WTC11 (cell line): Measurements from ENCODE around the gene PAWR. TPM values are rescaled to one million over a fixed set of nuclear protein-coding genes. Genes with fewer than 3 reads are reported as not detected.
"Not testable (repeated sequence)": the region's sequence is repeated elsewhere in the genome, so short reads cannot be mapped to it uniquely, and the experiment has no call there.

Source experiments
- ATAC-seq: fragments of 200-7000 bp; cut with Tn5 transposase; 2 replicates; pipeline ENCODE4 v1.10.0; 2021; ENCODE audit warnings: mild to moderate bottlenecking, moderate library complexity
- CTCF ChIA-PET: fragments of 300-600 bp; sonication (Branson Sonifier 250); formaldehyde crosslinking; loops from one replicate; lab custom pipeline; 2021; ENCODE audit warnings: antibody characterized with exemption; lab: Charles Lee
- POLR2A ChIA-PET: fragments of 350-600 bp; sonication (Branson Sonifier 250); formaldehyde crosslinking; loops from one replicate; lab custom pipeline; 2021; ENCODE audit warnings: antibody characterized with exemption; lab: Charles Lee
- DNase-seq: peaks from one replicate; pipeline ENCODE4 v3.0.0; 2021; ENCODE audit warnings: low spot score
- H3K27ac Mint-ChIP-seq: 2 replicates; pipeline ENCODE4 v1.8.0; 2021; ENCODE audit warnings: mixed read lengths
- H3K27me3 Mint-ChIP-seq: 2 replicates; pipeline ENCODE4 v1.8.0; 2021; ENCODE audit warnings: low read depth, mild to moderate bottlenecking, moderate library complexity, mixed read lengths
- H3K36me3 Mint-ChIP-seq: 2 replicates; pipeline ENCODE4 v1.8.0; 2021; ENCODE audit warnings: mixed read lengths
- H3K4me1 Mint-ChIP-seq: 2 replicates; pipeline ENCODE4 v1.8.0; 2022; ENCODE audit warnings: mixed read lengths
- H3K4me3 Mint-ChIP-seq: 2 replicates; pipeline ENCODE4 v1.8.0; 2021; ENCODE audit warnings: mild to moderate bottlenecking, moderate library complexity, mixed read lengths
- H3K9me3 Mint-ChIP-seq: 2 replicates; pipeline ENCODE4 v1.8.0; 2021; ENCODE audit warnings: mixed read lengths
- ATF6 ChIP-seq: sonication (generic); formaldehyde crosslinking; IDR thresholded peaks from 2 replicates; pipeline ENCODE4 v1.8.1; 2023; ENCODE audit warnings: mild to moderate bottlenecking, missing genetic modification reagents
- FOXP1 ChIP-seq: sonication (generic); formaldehyde crosslinking; IDR thresholded peaks from 2 replicates; pipeline ENCODE4 v1.8.0; 2022; ENCODE audit warnings: missing genetic modification reagents, mild to moderate bottlenecking, moderate library complexity, borderline replicate concordance
- HMGXB4 ChIP-seq: sonication (generic); formaldehyde crosslinking; IDR thresholded peaks from 2 replicates; pipeline ENCODE4 v1.8.1; 2023; ENCODE audit warnings: mild to moderate bottlenecking, moderate library complexity, missing genetic modification reagents
- NFATC4 ChIP-seq: fragments of 250-450 bp; sonication (Bioruptor Pico); IDR thresholded peaks from 2 replicates; pipeline ENCODE4 v1.9.0; 2021; ENCODE audit warnings: mild to moderate bottlenecking
- NFYB ChIP-seq: sonication (generic); formaldehyde crosslinking; conservative IDR thresholded peaks from 2 replicates; pipeline ENCODE4 v1.8.0; 2022; ENCODE audit warnings: low read depth, missing genetic modification reagents
- PREB ChIP-seq: sonication (generic); formaldehyde crosslinking; IDR thresholded peaks from 2 replicates; pipeline ENCODE4 v1.8.1; 2022; ENCODE audit warnings: mild to moderate bottlenecking, missing genetic modification reagents, moderate library complexity, borderline replicate concordance
- RORB ChIP-seq: fragments of 250-450 bp; sonication (Bioruptor Pico); IDR thresholded peaks from 2 replicates; pipeline ENCODE4 v1.9.0; 2021; ENCODE audit warnings: mild to moderate bottlenecking
- STAT6 ChIP-seq: sonication (generic); formaldehyde crosslinking; conservative IDR thresholded peaks from 2 replicates; pipeline ENCODE4 v1.8.1; 2023; ENCODE audit warnings: mild to moderate bottlenecking, low read depth, missing genetic modification reagents, moderate library complexity
- TCF7 ChIP-seq: sonication (generic); formaldehyde crosslinking; IDR thresholded peaks from 2 replicates; pipeline ENCODE4 v1.8.0; 2022; ENCODE audit warnings: mild to moderate bottlenecking, low read depth, missing genetic modification reagents, moderate library complexity
- TP53 ChIP-seq: sonication (generic); formaldehyde crosslinking; IDR thresholded peaks from 2 replicates; pipeline ENCODE4 v1.8.1; 2023; ENCODE audit warnings: mild to moderate bottlenecking, missing genetic modification reagents
- USF1 ChIP-seq: sonication (generic); formaldehyde crosslinking; IDR thresholded peaks from 2 replicates; pipeline ENCODE4 v1.8.0; 2022; ENCODE audit warnings: mild to moderate bottlenecking, missing genetic modification reagents
- USF2 ChIP-seq: sonication (generic); formaldehyde crosslinking; IDR thresholded peaks from 2 replicates; pipeline ENCODE4 v1.8.1; 2023; ENCODE audit warnings: mild to moderate bottlenecking, missing genetic modification reagents, moderate library complexity
- ZNF121 ChIP-seq: sonication (generic); formaldehyde crosslinking; IDR thresholded peaks from 2 replicates; pipeline ENCODE4 v1.8.0; 2023; ENCODE audit warnings: missing genetic modification reagents
- ZNF232 ChIP-seq: sonication (generic); formaldehyde crosslinking; IDR thresholded peaks from 2 replicates; pipeline ENCODE4 v1.8.0; 2022; ENCODE audit warnings: mild to moderate bottlenecking, missing genetic modification reagents
- ZNF317 ChIP-seq: sonication (generic); formaldehyde crosslinking; IDR thresholded peaks from 2 replicates; pipeline ENCODE4 v1.8.1; 2023; ENCODE audit warnings: low read depth, mild to moderate bottlenecking, moderate library complexity, missing genetic modification reagents, borderline replicate concordance
- ZNF396 ChIP-seq: fragments of 250-450 bp; sonication (Bioruptor Pico); IDR thresholded peaks from 2 replicates; pipeline ENCODE4 v1.8.0; 2021; ENCODE audit warnings: mild to moderate bottlenecking, moderate library complexity, borderline replicate concordance
- total RNA-seq: library from RNA; stranded (reverse); gene quantifications from 3 replicates; pipeline ENCODE4 v1.2.3, GENCODE V29; 2021
- TF ChIP-seq, protein P1 (sequence below): sonication (generic); formaldehyde crosslinking; IDR thresholded peaks from 2 replicates; pipeline ENCODE4 v1.8.1; 2022; ENCODE audit warnings: missing genetic modification reagents, borderline replicate concordance

Gene PAWR
- total RNA-seq, 1 experiment from 2014 or later = 397 TPM

DNA sequence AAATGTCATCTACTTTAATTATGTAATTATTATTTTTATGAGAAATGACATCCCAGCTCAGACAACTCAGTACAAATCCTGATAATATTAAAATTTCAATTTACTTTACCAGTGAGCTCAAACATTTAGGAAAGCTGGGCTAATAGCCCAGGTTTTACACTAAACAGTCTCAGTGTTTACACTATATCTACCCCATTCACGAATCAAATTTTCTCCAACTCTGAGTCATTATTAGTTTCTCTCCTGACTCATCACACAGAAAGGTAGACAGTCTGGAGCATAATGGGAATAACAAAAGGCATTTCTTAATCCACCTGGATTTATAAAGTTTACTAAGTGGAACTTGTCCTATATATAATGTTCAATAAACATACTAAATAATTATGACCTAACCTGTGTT, 5.7 kb downstream of the PAWR start:
- no peak for ATAC-seq

GRCh38 chr12:79684338-79684737, 6.4 kb downstream of the PAWR start:
- Mint-ChIP-seq H3K36me3 (peaks cover 27% of the 10 kb centered on the region), H3K4me1 (peaks cover 73% of the 10 kb centered on the region), H3K4me3 (peak overlapping the region; percentile 23)
- ATAC-seq, H3K27me3 Mint-ChIP-seq, H3K27ac Mint-ChIP-seq, DNase-seq, CTCF ChIA-PET, H3K9me3 Mint-ChIP-seq: not testable (repeated sequence)
- POLR2A ChIA-PET = interaction anchor here (1.2 kb wide), 1 partner anchor 9 kb away, joined by 3 read pairs; no protein-coding TSS in a partner anchor
- TF ChIP-seq ZNF121 (CRISPR knock-in tag) = peak; percentile 94

More for the DNA sequence above, 5.7 kb downstream of the PAWR start:
- Mint-ChIP-seq H3K27me3 (no peaks in the 10 kb centered on the region), H3K4me1 (peaks cover 66% of the 10 kb centered on the region), H3K36me3 (peaks cover 27% of the 10 kb centered on the region), H3K27ac (no peak overlapping the region), H3K4me3 (peak overlapping the region; percentile 38), H3K9me3 (no peaks in the 10 kb centered on the region)
- no peak for DNase-seq
- CTCF ChIA-PET = no interaction called here
- POLR2A ChIA-PET = interaction anchor here (1.2 kb wide), 1 partner anchor 8 kb away, joined by 3 read pairs; no protein-coding TSS in a partner anchor
- TF ChIP-seq NFYB (CRISPR knock-in tag) = no peak
- TF ChIP-seq HMGXB4 (CRISPR knock-in tag) = no peak

GRCh38 chr12:79682593-79682992, 8.2 kb downstream of the PAWR start:
- H3K4me1 Mint-ChIP-seq = peaks cover 87% of the 10 kb centered on the region
- H3K27ac Mint-ChIP-seq = peak overlapping the region; percentile 42; the same call in 1 of the 2 replicates
- CTCF ChIA-PET = no interaction called here
- H3K9me3 Mint-ChIP-seq = no peaks in the 10 kb centered on the region
- H3K27me3 Mint-ChIP-seq = no peaks in the 10 kb centered on the region
- peak overlapping the region; percentile 49 for H3K4me3 Mint-ChIP-seq
- ATAC-seq (no peak), DNase-seq (no peak)
- peaks cover 10% of the 10 kb centered on the region for H3K36me3 Mint-ChIP-seq
- POLR2A ChIA-PET = interaction anchor here (0.9 kb wide), 1 partner anchor 8 kb away, joined by 3 read pairs; the partner anchor contains the start of gene PAWR
- TF ChIP-seq ATF6 (CRISPR knock-in tag) (no peak), FOXP1 (no peak), TCF7 (no peak), ZNF232 (CRISPR knock-in tag) (no peak), RORB (no peak), USF2 (CRISPR knock-in tag) (no peak), STAT6 (no peak), ZNF317 (no peak), NFATC4 (CRISPR knock-in tag) (no peak), NFYB (CRISPR knock-in tag) (no peak), PREB (CRISPR knock-in tag) (no peak), TP53 (CRISPR knock-in tag) (no peak), ZNF396 (no peak), USF1 (CRISPR knock-in tag) (no peak)
- TF ChIP-seq, protein P1, sequence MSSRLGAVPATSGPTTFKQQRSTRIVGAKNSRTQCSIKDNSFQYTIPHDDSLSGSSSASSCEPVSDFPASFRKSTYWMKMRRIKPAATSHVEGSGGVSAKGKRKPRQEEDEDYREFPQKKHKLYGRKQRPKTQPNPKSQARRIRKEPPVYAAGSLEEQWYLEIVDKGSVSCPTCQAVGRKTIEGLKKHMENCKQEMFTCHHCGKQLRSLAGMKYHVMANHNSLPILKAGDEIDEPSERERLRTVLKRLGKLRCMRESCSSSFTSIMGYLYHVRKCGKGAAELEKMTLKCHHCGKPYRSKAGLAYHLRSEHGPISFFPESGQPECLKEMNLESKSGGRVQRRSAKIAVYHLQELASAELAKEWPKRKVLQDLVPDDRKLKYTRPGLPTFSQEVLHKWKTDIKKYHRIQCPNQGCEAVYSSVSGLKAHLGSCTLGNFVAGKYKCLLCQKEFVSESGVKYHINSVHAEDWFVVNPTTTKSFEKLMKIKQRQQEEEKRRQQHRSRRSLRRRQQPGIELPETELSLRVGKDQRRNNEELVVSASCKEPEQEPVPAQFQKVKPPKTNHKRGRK (CRISPR knock-in tag) = no peak
